ENCODE measurements around the gene INTS4.

- TF ChIP-seq, protein P1, sequence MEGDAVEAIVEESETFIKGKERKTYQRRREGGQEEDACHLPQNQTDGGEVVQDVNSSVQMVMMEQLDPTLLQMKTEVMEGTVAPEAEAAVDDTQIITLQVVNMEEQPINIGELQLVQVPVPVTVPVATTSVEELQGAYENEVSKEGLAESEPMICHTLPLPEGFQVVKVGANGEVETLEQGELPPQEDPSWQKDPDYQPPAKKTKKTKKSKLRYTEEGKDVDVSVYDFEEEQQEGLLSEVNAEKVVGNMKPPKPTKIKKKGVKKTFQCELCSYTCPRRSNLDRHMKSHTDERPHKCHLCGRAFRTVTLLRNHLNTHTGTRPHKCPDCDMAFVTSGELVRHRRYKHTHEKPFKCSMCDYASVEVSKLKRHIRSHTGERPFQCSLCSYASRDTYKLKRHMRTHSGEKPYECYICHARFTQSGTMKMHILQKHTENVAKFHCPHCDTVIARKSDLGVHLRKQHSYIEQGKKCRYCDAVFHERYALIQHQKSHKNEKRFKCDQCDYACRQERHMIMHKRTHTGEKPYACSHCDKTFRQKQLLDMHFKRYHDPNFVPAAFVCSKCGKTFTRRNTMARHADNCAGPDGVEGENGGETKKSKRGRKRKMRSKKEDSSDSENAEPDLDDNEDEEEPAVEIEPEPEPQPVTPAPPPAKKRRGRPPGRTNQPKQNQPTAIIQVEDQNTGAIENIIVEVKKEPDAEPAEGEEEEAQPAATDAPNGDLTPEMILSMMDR (IDR thresholded peaks at IDR 0.05; ENCODE audit: low read length): no peak
- no peak for TF ChIP-seq EZH2 (IDR thresholded peaks at IDR 0.05; ENCODE audit: borderline replicate concordance, low read length)
These were observed 16.3 kb upstream of the INTS4 start for GRCh38 chr11:78010755-78011154.
